Hematopoietic multipotent progenitor cell treated with erythropoietin and hydrocortisone succinate and interleukin-3 and kit ligand, for 15 days (in vitro differentiated cells): Measurements from ENCODE around the gene GIPC1.
"Not testable (repeated sequence)": the region's sequence is repeated elsewhere in the genome, so short reads cannot be mapped to it uniquely, and the experiment has no call there.

Experiments used
- DNase-seq: peaks from one replicate; pipeline ENCODE4 v3.0.0-alpha.2; 2015; ENCODE audit warnings: low spot score

Gene GIPC1, protein sequence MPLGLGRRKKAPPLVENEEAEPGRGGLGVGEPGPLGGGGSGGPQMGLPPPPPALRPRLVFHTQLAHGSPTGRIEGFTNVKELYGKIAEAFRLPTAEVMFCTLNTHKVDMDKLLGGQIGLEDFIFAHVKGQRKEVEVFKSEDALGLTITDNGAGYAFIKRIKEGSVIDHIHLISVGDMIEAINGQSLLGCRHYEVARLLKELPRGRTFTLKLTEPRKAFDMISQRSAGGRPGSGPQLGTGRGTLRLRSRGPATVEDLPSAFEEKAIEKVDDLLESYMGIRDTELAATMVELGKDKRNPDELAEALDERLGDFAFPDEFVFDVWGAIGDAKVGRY

DNA sequence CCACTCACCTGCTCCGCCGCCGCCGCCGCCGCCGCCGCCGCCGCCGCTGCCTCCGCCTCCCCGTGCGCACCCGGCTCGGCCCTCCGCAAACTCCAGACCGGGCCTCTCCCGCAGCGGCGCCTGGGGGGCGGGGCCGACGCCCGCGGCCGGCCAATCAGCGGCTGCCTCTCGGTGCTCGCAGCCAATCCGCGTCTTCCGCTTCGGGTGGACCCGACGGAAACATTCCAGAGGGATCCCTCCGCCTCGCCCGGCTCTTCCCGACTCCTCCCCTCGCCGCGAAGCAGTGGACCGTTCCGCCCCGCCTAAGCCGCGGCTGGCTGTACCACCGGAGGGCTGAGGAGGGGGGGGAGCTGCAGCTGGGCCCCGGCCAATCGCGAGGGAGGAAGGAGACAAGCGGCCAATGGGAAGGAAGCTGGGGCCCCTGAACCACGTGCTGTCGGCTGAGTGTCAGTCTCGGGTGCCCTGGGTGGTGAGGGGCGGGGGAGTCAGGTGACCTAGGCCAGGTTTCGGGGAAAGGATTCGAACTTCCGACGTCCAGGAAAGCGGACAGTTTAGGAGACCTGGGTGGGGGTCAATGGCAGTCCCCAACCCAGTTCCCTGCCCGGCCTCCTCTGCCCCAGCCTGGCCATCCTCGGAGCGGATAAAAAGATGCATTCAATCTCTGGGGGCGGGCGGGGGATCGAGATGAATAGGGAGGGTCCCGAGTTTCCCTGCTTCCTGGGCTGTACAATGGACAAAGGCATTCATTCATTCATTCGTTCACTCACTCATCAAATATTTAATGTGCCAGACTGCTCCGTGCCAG is at the start of gene GIPC1:
TSS of gene GIPC1 (minus strand) at position 99 of the 805 bp plus-strand sequence. CDS start 13,151 bp downstream, outside the sequence.
- DNase-seq: peak; percentile 83

DNA sequence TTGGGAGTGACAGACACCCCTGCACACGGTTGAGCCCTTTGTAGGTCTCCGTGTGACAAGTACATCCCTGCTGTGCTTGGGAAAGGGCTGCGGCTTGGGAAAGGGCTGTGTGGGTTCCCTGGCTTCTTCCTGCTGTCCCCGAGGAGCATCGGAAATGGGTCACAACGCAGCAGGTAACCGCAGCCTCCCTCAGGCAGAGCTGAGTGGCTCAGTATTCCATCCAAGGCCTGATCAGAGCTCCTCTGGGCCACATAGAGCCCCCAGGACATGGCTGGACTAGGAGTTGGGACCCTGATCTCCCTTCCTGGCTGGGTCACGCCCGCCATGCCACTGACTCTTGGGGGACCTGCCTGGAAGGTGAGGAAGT is 49.8 kb upstream of the GIPC1 start:
- no peak for DNase-seq

DNA sequence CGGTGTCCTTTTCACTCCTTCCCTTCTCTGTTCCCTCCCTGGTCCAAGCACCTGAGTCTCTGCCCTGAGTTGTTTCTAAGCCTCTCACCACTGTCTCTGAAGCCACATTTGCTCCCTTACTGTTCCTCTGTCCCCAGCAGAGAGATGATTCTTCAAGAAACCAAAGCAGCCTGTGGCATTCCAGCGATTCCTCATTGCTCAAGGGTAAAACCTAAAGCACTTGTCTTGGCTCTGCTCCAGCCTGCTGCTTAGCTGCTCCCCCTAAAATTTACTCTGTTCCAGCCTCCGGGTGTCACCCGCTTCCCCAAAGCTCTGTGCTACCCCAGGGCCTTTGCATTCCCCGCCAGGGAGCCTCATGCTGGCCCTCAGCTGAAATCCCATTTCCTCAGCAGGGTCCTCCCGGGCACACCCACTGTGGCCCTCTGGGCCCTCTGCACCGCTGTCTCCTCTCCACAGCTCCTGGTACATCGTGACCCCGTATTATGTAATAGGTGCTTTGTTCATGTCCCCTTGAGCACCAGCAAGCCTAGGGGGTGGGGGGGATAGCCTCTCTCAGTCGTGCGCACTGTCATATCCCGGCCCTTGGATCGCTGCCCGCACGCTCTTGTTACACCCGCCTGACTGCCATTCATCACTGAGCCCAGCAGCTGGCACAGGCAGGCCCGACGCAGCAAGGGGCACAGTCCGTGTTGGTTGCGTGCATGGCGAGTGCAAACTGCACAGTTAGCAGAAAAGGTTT is 49.2 kb upstream of the GIPC1 start:
- no peak for DNase-seq

DNA sequence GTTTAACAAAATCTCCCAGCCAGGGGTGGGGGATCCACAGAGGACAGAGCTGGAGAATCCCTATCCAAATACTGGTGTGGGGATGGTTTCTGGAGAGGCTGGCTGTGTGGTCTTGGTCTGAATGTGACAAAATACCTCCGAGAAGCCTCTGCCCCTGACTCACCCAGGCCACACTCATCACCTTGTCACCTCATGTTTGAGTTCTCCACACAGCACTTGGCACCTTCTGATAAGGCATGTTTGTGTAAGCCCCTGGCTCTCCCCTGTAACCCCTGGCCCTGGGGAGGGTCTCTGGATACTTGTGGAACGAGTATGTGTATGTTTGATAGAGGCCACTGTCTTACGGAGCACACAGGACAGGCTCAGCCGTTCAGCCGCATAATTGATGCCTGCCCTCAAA is 48.1 kb upstream of the GIPC1 start:
- DNase-seq: no peak

DNA sequence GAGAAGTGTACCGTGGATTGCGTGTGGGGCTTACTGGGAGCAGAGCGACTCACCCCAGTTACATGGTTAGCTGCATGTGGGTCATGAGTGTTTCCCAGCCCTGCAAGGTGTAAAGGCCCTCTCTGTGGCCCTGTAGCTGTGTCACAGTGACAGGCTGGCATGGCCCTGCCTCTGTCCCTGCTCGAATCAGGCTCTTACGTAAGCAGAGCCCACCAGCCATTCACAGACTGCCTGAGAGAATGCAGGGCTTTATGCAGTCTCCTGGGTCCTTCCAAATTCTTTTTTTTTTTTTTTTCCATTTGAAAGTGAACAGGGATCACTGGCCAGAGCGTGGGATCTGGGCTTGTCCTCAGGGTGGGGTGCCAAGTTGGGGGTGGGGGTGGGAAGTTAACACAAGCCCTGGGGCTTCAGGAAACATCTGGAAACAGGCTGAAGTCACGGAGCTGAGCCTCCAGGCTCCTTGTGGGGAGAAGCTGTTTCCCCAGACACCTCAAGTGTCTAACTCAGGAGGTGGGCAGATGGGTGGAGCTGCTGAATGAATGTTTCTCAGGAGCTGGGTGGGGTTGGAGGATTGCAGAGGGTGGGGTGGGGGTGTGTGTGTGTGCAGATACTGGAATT is 46.9 kb upstream of the GIPC1 start:
- DNase-seq: peak; percentile 21

DNA sequence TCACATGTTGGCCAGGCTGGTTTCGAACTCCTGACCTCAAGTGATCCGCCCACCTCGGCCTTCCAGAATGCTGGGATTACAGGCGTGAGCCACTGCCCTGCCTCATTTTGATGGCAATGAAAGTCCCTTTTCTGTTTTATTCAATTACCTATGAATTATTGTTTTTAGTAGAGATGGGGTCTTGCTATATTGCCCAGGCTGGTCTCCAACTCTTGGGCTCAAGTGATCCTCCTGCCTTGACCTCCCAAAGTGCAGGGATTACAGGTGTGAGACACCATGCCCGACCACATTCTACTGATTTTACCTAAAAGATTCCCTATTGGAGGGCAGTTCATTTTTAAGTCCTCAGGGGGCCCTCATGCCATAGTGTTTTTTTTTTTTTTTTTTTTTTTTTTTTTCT is 46.1 kb upstream of the GIPC1 start:
- not testable (repeated sequence) for DNase-seq

DNA sequence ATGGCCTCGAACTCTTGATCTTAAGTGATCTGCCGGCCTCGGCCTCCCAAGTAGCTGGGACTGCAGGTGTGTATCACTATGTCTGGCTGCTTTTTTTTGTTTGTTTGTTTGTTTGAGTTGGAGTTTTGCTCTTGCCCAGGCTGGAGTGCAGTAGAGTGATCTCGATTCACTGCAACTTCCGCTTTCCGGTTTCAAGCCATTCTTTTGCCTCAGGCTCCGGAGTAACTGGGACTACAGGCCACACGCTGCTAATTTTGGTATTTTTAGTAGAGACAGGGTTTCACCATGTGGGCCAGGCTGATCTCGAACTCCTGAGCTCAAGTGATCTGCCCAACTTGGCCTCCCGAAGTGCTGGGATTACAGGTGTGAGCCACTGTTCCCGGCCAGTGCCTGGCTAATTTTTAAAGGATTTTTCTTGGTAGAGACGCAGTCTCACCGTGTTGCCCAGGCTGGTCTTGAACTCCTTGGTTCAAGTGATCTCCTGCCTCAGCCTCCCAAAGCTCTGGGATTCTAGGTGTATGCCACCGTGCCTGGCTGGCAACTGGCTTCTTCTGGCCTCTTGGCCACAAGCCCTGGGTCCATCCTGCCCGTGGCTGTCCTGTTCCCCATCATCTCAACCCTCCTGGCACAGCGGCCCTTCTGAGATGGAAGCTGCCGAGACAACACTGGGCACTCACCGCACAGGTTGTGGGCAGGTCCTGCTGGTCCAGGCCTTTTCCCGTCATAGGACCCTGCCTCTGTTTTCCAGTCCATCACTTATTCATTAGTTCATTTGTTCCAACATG is 45.0 kb upstream of the GIPC1 start:
- no peak for DNase-seq

DNA sequence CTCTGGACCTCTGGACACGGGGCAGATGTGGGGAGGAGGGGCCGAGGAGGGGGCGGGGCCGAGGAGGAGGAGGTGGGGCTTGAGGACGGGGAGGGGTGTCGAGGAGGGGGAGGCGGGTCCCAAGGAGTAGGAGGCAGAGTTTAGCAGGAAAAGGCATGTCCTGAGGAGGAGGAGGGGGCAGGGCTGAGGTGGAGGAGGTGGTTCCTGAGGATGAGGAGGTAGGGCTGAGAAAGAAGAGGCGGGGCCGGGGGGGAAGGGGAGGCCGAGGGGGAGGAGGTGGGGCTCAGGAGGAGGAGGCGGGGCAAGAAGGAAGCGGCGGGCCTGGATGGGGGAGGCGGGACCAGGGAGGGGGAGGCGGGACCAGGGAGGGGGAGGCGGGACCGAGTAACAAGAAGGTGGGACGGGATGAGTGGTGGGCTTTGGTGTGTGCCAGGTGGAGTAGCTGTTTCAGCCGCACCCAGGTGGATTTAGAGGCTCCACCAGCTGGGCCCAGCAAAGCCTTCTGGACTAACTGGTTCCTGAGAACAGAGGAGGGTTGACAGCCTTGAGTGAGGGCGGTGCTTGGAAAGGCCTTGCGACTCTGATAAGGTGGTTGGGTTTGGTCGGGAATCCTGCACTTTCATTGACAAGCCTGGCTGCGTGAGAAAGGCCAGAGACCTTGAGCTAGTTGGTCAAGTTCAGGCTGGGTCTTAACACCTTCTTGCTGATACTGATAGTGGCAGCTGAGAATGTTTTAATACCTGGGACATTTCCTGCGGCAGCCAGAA is 41.2 kb upstream of the GIPC1 start:
- DNase-seq: peak; percentile 88

DNA sequence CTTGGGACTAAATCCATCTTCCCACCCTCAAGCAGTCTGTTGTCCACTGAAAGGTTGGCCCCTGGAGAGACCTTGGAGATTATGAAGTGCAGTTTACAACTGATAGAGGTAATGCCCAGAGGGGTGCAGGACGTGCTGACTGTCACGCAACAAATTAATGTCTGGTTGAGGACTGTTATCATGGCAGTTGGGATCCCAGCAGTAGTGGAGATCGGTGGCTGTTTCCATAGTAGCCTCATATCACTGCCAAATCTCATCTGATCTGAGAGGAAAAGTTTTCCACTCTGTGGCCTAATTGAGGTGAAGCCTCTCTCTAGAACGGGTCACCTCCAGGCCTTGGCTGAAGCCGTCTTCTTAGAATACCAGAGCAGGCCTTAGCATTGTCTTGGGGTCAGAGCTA is 37.5 kb upstream of the GIPC1 start:
- DNase-seq: no peak

DNA sequence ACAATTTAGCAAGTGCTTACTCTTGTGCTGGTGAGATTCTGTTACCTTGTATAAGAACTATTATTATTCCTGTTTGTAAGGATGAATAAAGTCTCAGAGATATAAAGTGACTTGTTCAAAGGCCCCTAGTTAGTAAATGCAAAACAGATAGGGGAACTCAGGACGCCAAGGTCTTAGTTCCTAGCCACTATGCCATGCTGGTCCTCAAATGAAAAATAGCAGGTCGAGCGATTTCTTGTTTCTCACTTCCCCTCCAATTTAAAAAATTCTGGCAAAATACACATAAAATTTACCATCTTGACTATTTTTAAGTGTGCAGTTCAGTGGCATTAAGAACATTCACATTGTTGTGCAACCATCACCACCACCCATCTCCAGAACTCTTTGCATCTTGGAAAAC is 34.6 kb upstream of the GIPC1 start:
- DNase-seq: no peak

DNA sequence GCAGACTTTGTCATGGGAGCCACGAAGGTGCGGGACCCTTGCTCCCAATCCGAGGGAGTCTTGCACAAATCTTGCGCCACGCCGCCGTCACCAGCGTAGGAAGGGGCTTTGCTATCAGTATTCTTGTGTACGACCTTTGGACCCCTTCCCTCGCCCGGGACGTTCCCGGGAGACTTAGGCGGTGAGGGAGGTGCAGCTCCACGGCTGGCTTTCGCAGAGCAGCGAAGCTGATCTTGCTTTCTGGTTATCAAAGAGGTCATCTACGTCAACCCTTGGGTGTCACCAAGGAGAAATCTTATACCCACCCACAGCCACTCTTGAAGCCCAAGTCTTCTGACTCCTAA is 34.0 kb upstream of the GIPC1 start:
- DNase-seq: peak; percentile 35

DNA sequence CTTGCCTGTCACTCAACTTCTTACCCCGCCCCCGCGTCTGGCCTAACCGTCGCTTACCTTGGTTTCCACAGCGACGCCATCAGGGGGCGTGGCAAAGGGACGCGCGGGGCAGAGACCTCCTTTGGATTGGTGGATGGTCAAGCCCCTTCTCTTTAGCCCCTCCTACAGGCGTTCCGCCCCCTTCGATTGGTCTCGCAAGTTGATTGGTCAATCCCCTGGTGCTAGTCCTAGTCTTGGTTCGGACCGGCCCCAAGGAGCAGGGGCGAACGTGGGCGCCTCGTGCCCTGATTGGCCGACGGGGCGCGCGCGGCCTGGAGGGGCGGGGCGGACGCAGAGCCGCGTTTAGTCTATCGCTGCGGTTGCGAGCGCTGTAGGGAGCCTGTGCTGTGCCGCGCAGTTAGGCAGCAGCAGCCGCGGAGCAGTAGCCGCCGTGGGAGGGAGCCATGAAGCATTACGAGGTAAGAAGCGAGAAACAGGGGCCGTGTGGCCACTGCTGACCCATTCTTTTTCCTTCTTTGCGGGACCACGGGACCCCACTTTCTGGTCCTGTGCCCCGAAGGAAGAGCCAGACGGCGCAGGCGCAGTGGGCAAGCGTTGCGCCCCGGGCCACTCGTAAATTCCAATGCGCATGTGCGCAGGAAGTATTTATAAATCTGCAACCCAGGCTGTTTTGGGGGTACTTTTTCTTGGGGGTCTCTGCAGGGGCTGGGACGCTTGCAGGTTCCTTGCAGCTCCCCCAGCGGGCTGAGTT is 33.5 kb upstream of the GIPC1 start, which contains the start of gene TECR:
TSS of gene TECR (plus strand) at position 341 of the 751 bp plus-strand sequence. CDS start at position 444, 103 bp downstream.
- DNase-seq: peak; percentile 100

DNA sequence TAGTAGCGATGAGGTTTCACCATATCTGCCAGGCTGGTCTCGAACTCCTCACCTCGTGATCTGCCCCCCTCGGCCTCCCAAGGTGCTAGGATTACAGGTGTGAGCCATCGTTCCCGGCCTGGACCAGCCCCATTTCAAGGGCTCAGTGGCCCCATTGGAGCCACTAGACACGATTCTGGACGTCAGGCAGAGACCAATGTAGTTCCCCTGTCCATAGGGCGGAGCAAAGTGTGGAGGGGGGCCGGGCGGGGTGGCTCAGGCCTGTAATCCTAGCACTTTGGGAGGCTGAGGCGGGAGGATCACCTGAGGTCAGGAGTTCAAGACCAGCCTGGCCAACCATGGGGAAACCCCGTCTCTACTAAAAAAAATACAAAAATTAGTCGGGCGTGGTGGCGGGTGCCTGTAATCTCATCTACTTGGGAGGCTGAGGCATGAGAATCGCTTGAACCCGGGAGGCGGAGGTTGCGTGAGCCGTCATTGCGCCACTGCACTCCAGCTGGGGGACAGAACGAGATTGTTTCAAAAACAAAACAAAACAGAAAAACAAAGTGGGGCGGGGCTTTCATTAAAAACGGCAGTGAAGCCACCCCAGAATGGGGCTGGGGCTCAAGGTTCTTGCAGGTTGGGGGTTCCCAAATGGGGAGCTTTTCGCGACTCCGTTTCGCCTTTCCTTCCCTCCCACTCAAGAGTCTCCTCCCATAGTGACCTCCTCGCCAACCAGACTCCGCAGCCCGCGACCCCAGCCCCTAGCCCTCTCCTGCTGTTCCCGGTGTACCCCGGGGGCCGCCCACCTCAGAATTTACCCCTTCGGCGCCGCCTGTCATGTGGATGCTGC is 32.7 kb upstream of the GIPC1 start:
- no peak for DNase-seq

DNA sequence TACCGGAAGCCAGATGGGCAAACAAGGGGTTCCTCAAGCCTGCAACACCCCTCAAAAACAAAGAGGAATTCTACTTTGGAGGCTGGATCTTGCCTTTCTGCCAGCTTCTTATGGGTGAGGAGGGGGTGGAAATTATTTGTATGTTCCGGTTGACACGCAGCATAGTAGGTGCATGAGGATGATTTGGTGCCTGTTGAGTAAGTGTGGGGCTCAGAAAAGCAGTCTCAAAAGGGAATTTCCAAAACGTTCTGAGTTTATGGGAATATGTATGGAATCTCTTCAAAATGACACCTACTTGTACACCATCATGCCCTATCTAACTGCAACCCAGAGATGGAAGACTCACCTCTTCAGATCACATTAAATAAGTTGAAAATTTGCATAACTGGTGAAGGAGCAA is 30.5 kb upstream of the GIPC1 start:
- no peak for DNase-seq

DNA sequence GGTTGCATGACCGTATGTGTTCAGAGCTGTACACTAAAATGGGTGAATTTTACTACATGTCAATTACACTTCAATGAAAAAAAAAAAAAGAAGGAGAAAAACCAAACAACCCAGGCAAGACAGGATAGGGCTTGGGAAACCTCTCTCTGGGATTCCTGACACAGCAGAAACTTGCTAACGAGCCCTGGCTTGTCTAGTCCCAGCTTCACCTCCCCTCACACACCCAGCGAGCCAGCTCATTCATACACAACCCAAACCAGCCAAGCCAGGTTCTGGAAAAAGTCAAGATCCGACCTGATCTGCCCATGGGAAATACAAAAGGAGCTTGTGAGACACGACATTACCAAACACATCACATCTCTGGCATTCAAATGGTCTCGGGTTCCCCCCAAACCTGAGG is 29.8 kb upstream of the GIPC1 start:
- DNase-seq: no peak

DNA sequence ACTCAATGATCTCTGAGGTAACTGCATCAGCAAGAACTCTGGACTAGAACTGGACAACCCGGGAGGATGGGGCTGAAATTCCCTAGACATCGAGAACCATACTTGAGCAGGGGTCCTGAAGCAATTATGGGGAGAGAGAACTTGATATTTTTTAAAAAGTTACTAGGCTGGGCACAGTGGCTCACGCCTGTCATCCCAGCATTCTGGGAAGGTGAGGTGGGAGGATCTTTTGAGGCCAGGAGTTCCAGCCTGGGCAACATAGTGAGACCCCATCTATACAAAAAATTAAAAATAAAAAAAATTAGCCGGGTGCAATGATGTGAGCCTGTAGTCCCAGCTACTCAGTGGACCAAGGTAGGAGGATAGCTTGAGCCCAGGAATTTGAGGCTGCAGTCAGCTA is 24.6 kb upstream of the GIPC1 start:
- no peak for DNase-seq

DNA sequence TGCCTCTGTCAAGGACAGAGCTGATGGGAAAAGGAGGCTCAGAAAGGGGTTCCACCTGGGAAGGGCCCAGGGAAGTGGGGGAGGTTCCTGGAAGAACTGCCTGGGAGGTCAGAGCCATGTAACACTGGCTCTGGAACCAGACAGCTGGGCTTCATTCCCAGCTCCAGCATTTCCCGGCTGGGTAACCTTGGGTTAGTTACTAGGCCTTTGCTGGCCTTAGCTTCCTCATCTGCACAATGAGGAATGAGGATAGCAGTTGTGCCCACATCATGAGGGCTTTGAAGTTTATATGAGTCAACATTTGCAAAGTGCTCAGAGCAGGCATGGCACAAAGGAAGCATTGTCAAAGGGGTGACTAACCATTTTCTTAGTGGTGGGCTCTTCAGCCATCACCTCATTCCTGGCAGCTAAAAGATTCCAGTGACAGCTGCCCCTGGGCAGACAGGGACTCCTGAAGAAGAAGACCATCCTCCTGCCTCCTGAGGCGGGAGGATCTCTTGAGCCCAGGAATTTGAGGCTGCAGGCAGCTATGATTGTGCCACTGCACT is 24.0 kb upstream of the GIPC1 start:
- DNase-seq: no peak

DNA sequence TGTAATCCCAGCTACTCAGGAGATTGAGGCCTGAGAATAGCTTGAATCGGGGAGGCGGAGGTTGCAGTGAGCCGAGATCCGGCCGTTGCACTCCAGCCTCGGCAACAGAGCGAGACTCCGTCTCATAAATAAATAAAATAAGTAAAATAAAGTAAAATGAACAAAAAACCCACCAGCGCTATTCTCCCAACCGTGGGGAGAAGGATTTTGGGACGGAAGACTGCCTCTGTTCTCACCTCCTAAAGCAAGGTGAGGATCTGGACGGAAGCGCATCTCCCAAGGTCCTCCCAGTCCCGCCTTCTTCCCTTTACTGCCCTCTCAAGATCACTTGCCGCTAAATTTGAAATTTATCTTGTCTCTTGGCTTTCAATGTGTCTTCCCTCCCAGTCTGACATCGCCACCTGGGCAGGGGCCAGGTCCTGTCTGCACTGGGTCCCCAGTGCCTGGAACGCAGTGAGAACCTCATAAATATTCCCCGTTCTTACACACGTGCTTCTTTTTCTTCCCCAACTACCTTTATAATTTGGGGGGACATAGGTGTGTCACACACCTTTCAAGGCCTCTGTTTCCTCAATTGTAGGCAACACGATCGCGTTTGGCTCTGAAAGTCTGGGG is 23.4 kb upstream of the GIPC1 start:
- DNase-seq: no peak
